ENCODE measurements around the gene CAMSAP1. TPM values are rescaled to one million over a fixed set of nuclear protein-coding genes. Genes with fewer than 3 reads are reported as not detected.

Gene CAMSAP1
- total RNA-seq, 5 donors from 2014 or later (not counting 1 experiment from before 2014, with no cell fraction given), result 25.6 to 38.7 (median 35.6) TPM

DNA sequence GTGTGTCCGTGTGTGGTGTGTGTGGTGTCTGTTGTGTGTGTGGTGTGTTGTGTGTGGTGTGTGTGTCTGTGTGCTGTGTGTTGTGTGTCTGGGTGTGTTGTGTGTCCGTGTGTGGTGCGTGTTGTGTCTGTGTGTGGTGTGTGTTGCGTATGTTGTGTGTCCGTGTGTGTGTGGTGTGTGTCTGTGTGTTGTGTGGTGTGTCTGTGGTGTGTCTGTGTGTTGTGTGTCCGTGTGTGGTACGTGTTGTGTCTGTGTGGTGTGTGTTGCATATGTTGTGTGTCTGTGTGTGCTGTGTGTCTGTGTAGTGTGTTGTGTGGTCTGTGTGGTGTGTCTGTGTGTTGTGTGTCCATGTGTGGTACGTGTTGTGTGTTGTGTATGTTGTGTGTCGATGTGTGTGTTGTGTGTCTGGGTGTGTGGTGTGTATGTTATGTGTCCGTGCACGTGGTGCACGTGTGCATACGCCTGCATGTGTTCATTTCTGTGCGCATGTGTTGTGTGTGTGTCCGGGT, 133.1 kb downstream of the CAMSAP1 start:
- Mint-ChIP-seq H3K36me3 (no peaks in the 10 kb centered on the region), H3K27me3 (peaks cover 0 to under 1% of the 10 kb centered on the region in 2 donors), H3K9me3 (no peaks in the 10 kb centered on the region), H3K27ac (no peak overlapping the region), H3K4me3 (no peak overlapping the region), H3K4me1 (no peaks in the 10 kb centered on the region)
- 94% methylated on average over 11 of the region's 15 CpGs for WGBS (ENCODE audit: insufficient coverage)
- H3K4me3 ChIP-seq (ENCODE audit: control insufficient read depth in 1 of 2, extremely low read depth in 1 of 2, low read length in 1 of 2), result no peak overlapping the region
- ATAC-seq (replicated peaks in 1 of 4) (no peak), DNase-seq (no peak)
- H3K27ac ChIP-seq (ENCODE audit: low read length), result no peak overlapping the region
- H3K36me3 ChIP-seq (ENCODE audit: control insufficient read depth in 2 of 2, extremely low read depth in 1 of 2, insufficient read depth in 1 of 2, low read length in 1 of 2), result no peaks in the 10 kb centered on the region
- CTCF ChIA-PET, result no interaction called here
- POLR2A ChIA-PET, result no interaction called here
- H3K27me3 ChIP-seq (replicated peaks in 1 of 2; ENCODE audit: control insufficient read depth in 2 of 2, extremely low read depth in 1 of 2, insufficient read depth in 2 of 2, low read length in 1 of 2), result peaks cover 0 to 32% of the 10 kb centered on the region in 2 experiments
- H3K4me1 ChIP-seq (ENCODE audit: control insufficient read depth in 1 of 2, extremely low read depth in 1 of 2, insufficient read depth in 2 of 2, low read length in 2 of 2), result peaks cover 0 to 18% of the 10 kb centered on the region in 2 experiments
- H3K9me3 ChIP-seq, result no peaks in the 10 kb centered on the region

DNA sequence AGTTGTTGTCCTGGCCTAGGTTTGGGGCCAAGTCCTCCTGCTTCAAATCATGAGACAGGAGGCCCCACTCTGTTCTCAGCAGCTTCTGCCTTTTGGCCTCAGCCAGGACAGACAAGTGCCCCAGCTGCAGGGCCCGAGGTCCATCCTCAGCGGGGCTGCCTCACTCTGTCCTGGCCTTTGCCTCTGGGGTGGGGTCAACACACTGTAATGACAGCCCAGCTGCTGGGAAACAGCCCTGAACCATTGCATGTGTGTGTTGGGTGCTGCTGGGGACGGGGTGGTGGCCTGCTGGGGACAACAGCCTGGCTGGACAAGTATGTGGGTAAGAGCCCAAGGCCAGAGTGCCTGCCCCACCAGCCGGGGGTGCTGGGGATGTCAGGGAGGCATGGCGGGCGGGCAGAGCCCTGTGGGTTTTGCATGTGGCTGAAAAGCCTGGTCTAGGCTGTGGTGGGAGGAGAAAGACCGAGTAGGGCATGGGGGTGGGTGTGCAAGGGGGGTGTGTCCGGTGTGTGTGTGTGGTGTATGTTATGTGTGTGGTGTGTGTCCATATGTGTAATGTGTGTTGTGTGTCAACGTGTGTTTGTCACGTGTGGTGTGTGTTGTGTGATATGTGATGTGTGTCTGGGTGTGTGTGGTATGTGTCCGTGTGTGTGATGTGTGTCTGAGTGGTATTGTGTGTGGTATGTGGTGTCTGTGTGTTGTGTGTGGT, 133.7 kb downstream of the CAMSAP1 start:
- Histone ChIP-seq H3K27me3 (replicated peaks in 1 of 2; ENCODE audit: control insufficient read depth in 2 of 2, extremely low read depth in 1 of 2, insufficient read depth in 2 of 2, low read length in 1 of 2) (peaks cover 0 to 27% of the 10 kb centered on the region in 2 experiments), H3K4me3 (ENCODE audit: control insufficient read depth in 1 of 2, extremely low read depth in 1 of 2, low read length in 1 of 2) (no peak overlapping the region), H3K27ac (ENCODE audit: low read length) (no peak overlapping the region), H3K9me3 (no peaks in the 10 kb centered on the region), H3K36me3 (ENCODE audit: control insufficient read depth in 2 of 2, extremely low read depth in 1 of 2, insufficient read depth in 1 of 2, low read length in 1 of 2) (no peaks in the 10 kb centered on the region), H3K4me1 (ENCODE audit: control insufficient read depth in 1 of 2, extremely low read depth in 1 of 2, insufficient read depth in 2 of 2, low read length in 2 of 2) (peaks cover 0 to 18% of the 10 kb centered on the region in 2 experiments)
- no peak overlapping the region for H3K27ac Mint-ChIP-seq
- H3K27me3 Mint-ChIP-seq, result peaks cover 0 to 5% of the 10 kb centered on the region in 2 donors
- ChIA-PET CTCF (no interaction called here), POLR2A (no interaction called here)
- H3K9me3 Mint-ChIP-seq, result no peaks in the 10 kb centered on the region
- no peak for ATAC-seq (replicated peaks in 1 of 4)
- WGBS (ENCODE audit: insufficient coverage), result 71% methylated on average over 11 of the region's 11 CpGs
- DNase-seq, result no peak
- H3K4me1 Mint-ChIP-seq, result no peaks in the 10 kb centered on the region
- H3K4me3 Mint-ChIP-seq, result no peak overlapping the region
- no peaks in the 10 kb centered on the region for H3K36me3 Mint-ChIP-seq

DNA sequence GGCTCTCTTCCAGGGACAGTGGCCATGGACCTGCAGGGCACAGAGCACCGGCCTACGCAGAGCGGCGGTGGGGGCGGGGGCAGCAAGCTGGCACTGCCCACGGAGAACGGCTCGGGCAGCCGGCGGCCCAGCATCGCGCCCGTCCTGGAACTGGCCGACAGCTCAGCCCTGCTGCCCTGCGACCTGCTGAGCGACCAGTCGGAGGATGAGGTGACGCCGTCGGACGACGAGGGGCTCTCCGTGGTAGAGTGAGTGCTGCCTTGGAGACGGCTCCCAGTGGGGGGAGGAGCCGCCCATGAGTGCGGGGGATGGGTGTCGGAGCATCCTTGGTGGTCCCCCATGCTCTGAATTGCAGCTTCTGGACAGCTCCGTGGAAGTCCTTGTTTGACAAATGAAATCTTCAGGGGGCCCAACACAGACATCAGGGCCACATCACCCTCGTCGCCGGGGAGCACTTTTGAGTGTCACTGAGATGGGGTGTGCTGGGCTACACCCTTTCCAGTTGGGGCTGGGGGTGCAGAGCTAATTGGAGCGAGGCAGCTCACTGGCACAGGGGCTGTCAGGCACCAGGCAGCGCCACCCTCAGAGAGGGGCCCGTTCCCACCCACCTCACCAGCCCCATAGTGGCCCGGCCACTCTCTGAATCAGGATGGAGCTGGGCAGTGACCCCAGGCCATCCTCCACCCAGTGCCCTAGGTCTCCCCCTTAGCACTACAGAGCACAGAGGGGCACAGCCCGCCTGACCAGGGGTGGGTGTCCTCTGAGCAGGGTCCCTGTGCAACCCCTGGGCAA, 134.4 kb downstream of the CAMSAP1 start:
- 78% methylated on average over 33 of the region's 36 CpGs for WGBS (ENCODE audit: insufficient coverage)
- POLR2A ChIA-PET, result no interaction called here
- Mint-ChIP-seq H3K36me3 (no peaks in the 10 kb centered on the region), H3K9me3 (no peaks in the 10 kb centered on the region), H3K27ac (no peak overlapping the region), H3K4me1 (no peaks in the 10 kb centered on the region), H3K27me3 (peaks cover 0 to 5% of the 10 kb centered on the region in 2 donors), H3K4me3 (no peak overlapping the region)
- peaks cover 0 to 16% of the 10 kb centered on the region in 2 experiments for H3K4me1 ChIP-seq (ENCODE audit: control insufficient read depth in 1 of 2, extremely low read depth in 1 of 2, insufficient read depth in 2 of 2, low read length in 2 of 2)
- H3K36me3 ChIP-seq (ENCODE audit: control insufficient read depth in 2 of 2, extremely low read depth in 1 of 2, insufficient read depth in 1 of 2, low read length in 1 of 2), result no peaks in the 10 kb centered on the region
- DNase-seq (no peak), ATAC-seq (replicated peaks in 1 of 4) (no peak)
- H3K4me3 ChIP-seq (ENCODE audit: control insufficient read depth in 1 of 2, extremely low read depth in 1 of 2, low read length in 1 of 2), result no peak overlapping the region
- CTCF ChIA-PET, result no interaction called here
- H3K27ac ChIP-seq (ENCODE audit: low read length), result no peak overlapping the region
- no peaks in the 10 kb centered on the region for H3K9me3 ChIP-seq
- H3K27me3 ChIP-seq (replicated peaks in 1 of 2; ENCODE audit: control insufficient read depth in 2 of 2, extremely low read depth in 1 of 2, insufficient read depth in 2 of 2, low read length in 1 of 2), result peaks cover 0 to 20% of the 10 kb centered on the region in 2 experiments

- H3K27me3 Mint-ChIP-seq, result peaks cover 0 to 5% of the 10 kb centered on the region in 2 donors
- H3K27me3 ChIP-seq (replicated peaks in 1 of 2; ENCODE audit: control insufficient read depth in 2 of 2, extremely low read depth in 1 of 2, insufficient read depth in 2 of 2, low read length in 1 of 2), result peaks cover 0 to 20% of the 10 kb centered on the region in 2 experiments
Observed at GRCh38 chr9:135772056-135772646, 135.2 kb downstream of the CAMSAP1 start.

GRCh38 chr9:135771401-135772051, 135.8 kb downstream of the CAMSAP1 start:
- H3K36me3 ChIP-seq (ENCODE audit: control insufficient read depth in 2 of 2, extremely low read depth in 1 of 2, insufficient read depth in 1 of 2, low read length in 1 of 2), result no peaks in the 10 kb centered on the region
- H3K36me3 Mint-ChIP-seq, result no peaks in the 10 kb centered on the region
- no peaks in the 10 kb centered on the region for H3K9me3 ChIP-seq
- peaks cover 0 to 2% of the 10 kb centered on the region in 2 experiments for H3K4me1 ChIP-seq (ENCODE audit: control insufficient read depth in 1 of 2, extremely low read depth in 1 of 2, insufficient read depth in 2 of 2, low read length in 2 of 2)
- H3K4me3 ChIP-seq (ENCODE audit: control insufficient read depth in 1 of 2, extremely low read depth in 1 of 2, low read length in 1 of 2), result no peak overlapping the region
- no peak for DNase-seq
- no peaks in the 10 kb centered on the region for H3K4me1 Mint-ChIP-seq
- H3K27me3 Mint-ChIP-seq, result peaks cover 0 to 5% of the 10 kb centered on the region in 2 donors
- peaks cover 0 to 20% of the 10 kb centered on the region in 2 experiments for H3K27me3 ChIP-seq (replicated peaks in 1 of 2; ENCODE audit: control insufficient read depth in 2 of 2, extremely low read depth in 1 of 2, insufficient read depth in 2 of 2, low read length in 1 of 2)
- no peak overlapping the region for H3K4me3 Mint-ChIP-seq
- H3K9me3 Mint-ChIP-seq, result no peaks in the 10 kb centered on the region
- CTCF ChIA-PET, result no interaction called here
- no peak overlapping the region for H3K27ac ChIP-seq (ENCODE audit: low read length)
- ATAC-seq (replicated peaks in 1 of 4), result no peak
- H3K27ac Mint-ChIP-seq, result no peak overlapping the region
- POLR2A ChIA-PET, result no interaction called here
- 79% methylated on average over 21 of the region's 21 CpGs for WGBS (ENCODE audit: insufficient coverage)

More at GRCh38 chr9:135772056-135772646, 135.2 kb downstream of the CAMSAP1 start:
- DNase-seq (no peak), ATAC-seq (replicated peaks in 1 of 4) (no peak)
- Mint-ChIP-seq H3K9me3 (no peaks in the 10 kb centered on the region), H3K4me1 (no peaks in the 10 kb centered on the region), H3K4me3 (no peak overlapping the region), H3K36me3 (no peaks in the 10 kb centered on the region), H3K27ac (no peak overlapping the region)
- CTCF ChIA-PET, result no interaction called here
- WGBS (ENCODE audit: insufficient coverage), result 88% methylated on average over 10 of the region's 13 CpGs
- H3K4me1 ChIP-seq (ENCODE audit: control insufficient read depth in 1 of 2, extremely low read depth in 1 of 2, insufficient read depth in 2 of 2, low read length in 2 of 2), result peaks cover 0 to 8% of the 10 kb centered on the region in 2 experiments
- no peaks in the 10 kb centered on the region for H3K36me3 ChIP-seq (ENCODE audit: control insufficient read depth in 2 of 2, extremely low read depth in 1 of 2, insufficient read depth in 1 of 2, low read length in 1 of 2)
- H3K4me3 ChIP-seq (ENCODE audit: control insufficient read depth in 1 of 2, extremely low read depth in 1 of 2, low read length in 1 of 2), result no peak overlapping the region
- no peaks in the 10 kb centered on the region for H3K9me3 ChIP-seq
- H3K27ac ChIP-seq (ENCODE audit: low read length), result no peak overlapping the region
- POLR2A ChIA-PET, result no interaction called here

- Mint-ChIP-seq H3K9me3 (peaks cover 0 to 5% (median 4%) of the 10 kb centered on the region in 3 donors), H3K4me3 (no peak overlapping the region), H3K4me1 (no peaks in the 10 kb centered on the region), H3K36me3 (no peaks in the 10 kb centered on the region), H3K27ac (no peak overlapping the region), H3K27me3 (peaks cover 0 to 5% of the 10 kb centered on the region in 2 donors)
- no peak overlapping the region for H3K27ac ChIP-seq (ENCODE audit: low read length)
- H3K27me3 ChIP-seq (replicated peaks in 1 of 2; ENCODE audit: control insufficient read depth in 2 of 2, extremely low read depth in 1 of 2, insufficient read depth in 2 of 2, low read length in 1 of 2), result peaks cover 0 to 20% of the 10 kb centered on the region in 2 experiments
- ChIA-PET CTCF (interaction anchor here in 1 of 2 donors (0.6 kb wide), 1 partner anchor 195 kb away, joined by 3 read pairs; no protein-coding TSS in a partner anchor), POLR2A (no interaction called here)
- WGBS (ENCODE audit: insufficient coverage), result 87% methylated on average over 20 of the region's 26 CpGs
- H3K36me3 ChIP-seq (ENCODE audit: control insufficient read depth in 2 of 2, extremely low read depth in 1 of 2, insufficient read depth in 1 of 2, low read length in 1 of 2), result no peaks in the 10 kb centered on the region
- H3K4me1 ChIP-seq (ENCODE audit: control insufficient read depth in 1 of 2, extremely low read depth in 1 of 2, insufficient read depth in 2 of 2, low read length in 2 of 2), result no peaks in the 10 kb centered on the region
- ATAC-seq (replicated peaks in 1 of 4) (no peak), DNase-seq (no peak)
- no peaks in the 10 kb centered on the region for H3K9me3 ChIP-seq
- no peak overlapping the region for H3K4me3 ChIP-seq (ENCODE audit: control insufficient read depth in 1 of 2, extremely low read depth in 1 of 2, low read length in 1 of 2)
Observed at GRCh38 chr9:135770771-135771170, 136.6 kb downstream of the CAMSAP1 start.
